GM06990 (cell line): ENCODE measurements around the gene GPX4.

ENCODE experiments used
- DNase-seq: peaks from one replicate; pipeline ENCODE4 v3.0.0-alpha.2; 2011; ENCODE audit not compliant: insufficient read length; ENCODE audit errors: extremely low read depth
- H3K27me3 ChIP-seq: replicated peaks from 2 replicates; pipeline ENCODE4 v1.6.0; 2011; ENCODE audit warnings: low read length; ENCODE audit not compliant: control insufficient read depth, insufficient read depth
- H3K36me3 ChIP-seq: 2 replicates; pipeline ENCODE4 v1.5.1; 2011; ENCODE audit warnings: low read length; ENCODE audit not compliant: control insufficient read depth, insufficient read depth
- H3K4me3 ChIP-seq: replicated peaks from 2 replicates; pipeline ENCODE4 v1.5.1; 2011; ENCODE audit warnings: low read depth, mild to moderate bottlenecking, control low read depth, low read length
- TF ChIP-seq, protein P1 (sequence below): IDR thresholded peaks from 2 replicates; pipeline ENCODE4 v1.5.1; 2011; ENCODE audit warnings: low read length, control low read depth, mild to moderate bottlenecking, inconsistent platforms; ENCODE audit not compliant: insufficient read depth, poor library complexity, severe bottlenecking

Gene GPX4

DNA sequence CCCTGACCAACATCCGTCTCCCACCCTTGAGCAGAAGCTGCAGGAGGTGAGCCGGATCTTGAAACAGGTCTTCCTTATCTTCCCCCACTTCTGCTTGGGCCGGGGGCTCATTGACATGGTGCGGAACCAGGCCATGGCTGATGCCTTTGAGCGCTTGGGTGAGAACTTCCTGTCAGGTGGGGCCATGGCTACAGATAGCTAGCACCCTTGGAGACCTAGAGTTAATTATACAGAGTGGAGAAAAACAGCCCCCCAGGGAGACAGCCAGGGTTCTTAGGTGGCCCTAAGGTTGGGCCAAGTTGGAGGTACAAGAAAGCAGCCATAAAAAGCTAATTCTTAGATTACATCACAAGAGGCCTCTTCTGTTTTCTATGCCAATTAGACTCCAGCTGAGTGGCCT is 45.7 kb upstream of the GPX4 start:
- Histone ChIP-seq H3K27me3 (no peaks in the 10 kb centered on the region), H3K4me3 (no peak overlapping the region), H3K36me3 (peaks cover 7% of the 10 kb centered on the region)
- TF ChIP-seq, protein P1, sequence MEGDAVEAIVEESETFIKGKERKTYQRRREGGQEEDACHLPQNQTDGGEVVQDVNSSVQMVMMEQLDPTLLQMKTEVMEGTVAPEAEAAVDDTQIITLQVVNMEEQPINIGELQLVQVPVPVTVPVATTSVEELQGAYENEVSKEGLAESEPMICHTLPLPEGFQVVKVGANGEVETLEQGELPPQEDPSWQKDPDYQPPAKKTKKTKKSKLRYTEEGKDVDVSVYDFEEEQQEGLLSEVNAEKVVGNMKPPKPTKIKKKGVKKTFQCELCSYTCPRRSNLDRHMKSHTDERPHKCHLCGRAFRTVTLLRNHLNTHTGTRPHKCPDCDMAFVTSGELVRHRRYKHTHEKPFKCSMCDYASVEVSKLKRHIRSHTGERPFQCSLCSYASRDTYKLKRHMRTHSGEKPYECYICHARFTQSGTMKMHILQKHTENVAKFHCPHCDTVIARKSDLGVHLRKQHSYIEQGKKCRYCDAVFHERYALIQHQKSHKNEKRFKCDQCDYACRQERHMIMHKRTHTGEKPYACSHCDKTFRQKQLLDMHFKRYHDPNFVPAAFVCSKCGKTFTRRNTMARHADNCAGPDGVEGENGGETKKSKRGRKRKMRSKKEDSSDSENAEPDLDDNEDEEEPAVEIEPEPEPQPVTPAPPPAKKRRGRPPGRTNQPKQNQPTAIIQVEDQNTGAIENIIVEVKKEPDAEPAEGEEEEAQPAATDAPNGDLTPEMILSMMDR: no peak
- DNase-seq: no peak

DNA sequence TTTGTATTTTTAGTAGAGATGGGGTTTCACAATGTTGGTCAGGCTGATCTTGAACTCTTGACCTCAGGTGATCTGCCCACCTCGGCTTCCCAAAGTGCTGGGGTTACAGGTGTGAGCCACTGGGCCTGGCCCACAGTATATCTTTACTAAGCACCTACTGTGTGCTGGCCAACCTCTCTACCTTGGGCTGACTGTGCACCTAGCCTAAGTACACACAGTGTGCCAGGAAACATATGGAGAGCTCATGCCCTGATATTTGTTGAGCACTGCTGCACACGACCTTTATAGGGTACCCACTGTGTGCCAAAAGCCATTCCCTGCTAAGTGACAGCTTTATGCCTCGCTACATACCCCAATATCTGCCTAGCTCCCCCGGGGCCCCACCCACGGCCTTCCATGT is 43.1 kb upstream of the GPX4 start:
- H3K27me3 ChIP-seq: no peaks in the 10 kb centered on the region
- H3K4me3 ChIP-seq: no peak overlapping the region
- TF ChIP-seq, protein P1: no peak
- DNase-seq: no peak
- H3K36me3 ChIP-seq: peaks cover 4% of the 10 kb centered on the region

DNA sequence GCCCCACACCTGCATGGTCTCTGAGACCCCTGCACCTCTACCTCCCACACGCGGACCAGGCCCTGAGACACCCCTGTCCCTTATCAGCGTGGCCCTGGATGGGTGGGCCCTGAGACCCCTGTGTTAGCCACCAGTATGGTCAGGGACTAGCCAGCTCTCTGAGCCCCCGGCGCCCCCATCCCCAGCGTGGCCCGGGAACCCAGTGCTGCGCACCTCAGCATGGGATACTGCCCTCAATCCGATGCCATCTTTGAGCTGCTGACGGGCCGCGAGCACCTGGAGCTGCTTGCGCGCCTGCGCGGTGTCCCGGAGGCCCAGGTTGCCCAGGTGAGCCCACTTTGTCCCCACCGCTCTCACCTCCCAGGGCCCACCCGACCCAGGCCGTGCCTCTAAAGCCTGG is 41.8 kb upstream of the GPX4 start:
- no peak for DNase-seq
- Histone ChIP-seq H3K27me3 (no peaks in the 10 kb centered on the region), H3K36me3 (no peaks in the 10 kb centered on the region; the same call in none of the 2 replicates), H3K4me3 (no peak overlapping the region)
- TF ChIP-seq, protein P1: no peak

DNA sequence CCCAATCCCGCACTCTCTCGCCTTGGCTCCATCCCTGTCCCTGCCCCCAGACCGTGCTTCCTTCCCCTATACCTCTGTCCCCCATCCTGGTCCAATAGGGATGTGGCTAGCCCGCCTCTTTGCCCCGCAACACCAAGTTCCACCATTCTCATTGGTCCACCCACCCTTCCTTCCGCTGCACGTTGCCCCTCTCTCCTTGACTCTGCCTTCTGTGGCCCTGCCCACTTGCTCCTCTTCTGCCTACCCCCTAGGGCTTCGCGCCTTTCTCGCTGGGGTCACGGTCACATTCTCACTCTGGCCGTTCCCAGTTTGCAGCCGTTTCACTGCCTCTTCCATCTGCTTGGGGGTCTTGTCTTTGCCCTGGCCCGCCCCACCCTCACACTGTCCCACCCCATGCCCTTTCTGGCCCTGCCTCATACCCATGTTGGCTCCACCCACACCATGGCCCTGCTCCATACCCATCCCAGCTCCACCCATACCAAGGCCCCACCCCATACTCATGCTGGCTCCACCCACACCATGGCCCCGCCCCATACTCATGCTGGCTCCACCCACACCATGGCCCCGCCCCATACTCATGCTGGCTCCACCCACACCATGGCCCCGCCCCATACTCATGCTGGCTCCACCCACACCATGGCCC is 41.3 kb upstream of the GPX4 start:
- Histone ChIP-seq H3K4me3 (no peak overlapping the region), H3K36me3 (no peaks in the 10 kb centered on the region; the same call in none of the 2 replicates), H3K27me3 (no peaks in the 10 kb centered on the region)
- TF ChIP-seq, protein P1: no peak
- DNase-seq: no peak

DNA sequence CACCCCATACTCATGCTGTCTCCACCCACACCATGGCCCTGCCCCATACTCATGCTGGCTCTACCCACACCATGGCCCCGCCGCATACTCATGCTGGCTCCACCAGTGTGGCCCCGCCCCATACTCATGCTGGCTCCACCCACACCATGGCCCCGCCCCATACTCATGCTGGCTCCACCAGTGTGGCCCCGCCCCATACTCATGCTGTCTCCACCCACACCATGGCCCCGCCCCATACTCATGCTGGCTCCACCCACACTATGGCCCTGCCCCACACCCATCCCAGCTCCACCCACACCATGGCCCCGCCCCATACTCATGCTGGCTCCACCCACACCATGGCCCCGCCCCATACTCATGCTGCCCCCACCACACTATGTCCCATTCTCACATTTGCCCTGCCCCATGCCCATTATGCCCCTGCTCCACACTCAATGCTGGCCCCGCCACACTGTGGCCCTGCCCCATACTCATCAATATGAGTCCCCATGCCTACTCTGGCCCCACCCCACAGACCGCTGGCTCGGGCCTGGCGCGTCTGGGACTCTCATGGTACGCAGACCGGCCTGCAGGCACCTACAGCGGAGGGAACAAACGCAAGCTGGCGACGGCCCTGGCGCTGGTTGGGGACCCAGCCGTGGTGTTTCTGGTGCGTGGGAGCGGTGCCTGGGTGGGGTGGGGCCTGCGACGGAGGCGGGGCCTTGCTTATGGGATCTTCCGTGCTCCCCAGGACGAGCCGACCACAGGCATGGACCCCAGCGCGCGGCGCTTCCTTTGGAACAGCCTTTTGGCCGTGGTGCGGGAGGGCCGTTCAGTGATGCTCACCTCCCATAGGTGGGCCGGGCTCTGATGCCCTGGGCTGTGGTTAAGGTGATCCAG is 40.5 kb upstream of the GPX4 start:
- Histone ChIP-seq H3K4me3 (no peak overlapping the region), H3K36me3 (no peaks in the 10 kb centered on the region; the same call in none of the 2 replicates), H3K27me3 (no peaks in the 10 kb centered on the region)
- TF ChIP-seq, protein P1: no peak
- peak; percentile 79 for DNase-seq
